Stimulated activated CD8-positive, alpha-beta memory T cell treated with anti-CD3 and anti-CD28 coated beads, Interleukin-15, amount 100 ng/mL, for 4 hours (primary cell): Measurements from ENCODE around the gene FHIT.

ENCODE experiments used
- DNase-seq, 2 donors: peaks; one replicate each; pipeline ENCODE4 v3.0.0-alpha.2; 2020; ENCODE audit warnings: low read depth in 2 of 2

FHIT gene

DNA sequence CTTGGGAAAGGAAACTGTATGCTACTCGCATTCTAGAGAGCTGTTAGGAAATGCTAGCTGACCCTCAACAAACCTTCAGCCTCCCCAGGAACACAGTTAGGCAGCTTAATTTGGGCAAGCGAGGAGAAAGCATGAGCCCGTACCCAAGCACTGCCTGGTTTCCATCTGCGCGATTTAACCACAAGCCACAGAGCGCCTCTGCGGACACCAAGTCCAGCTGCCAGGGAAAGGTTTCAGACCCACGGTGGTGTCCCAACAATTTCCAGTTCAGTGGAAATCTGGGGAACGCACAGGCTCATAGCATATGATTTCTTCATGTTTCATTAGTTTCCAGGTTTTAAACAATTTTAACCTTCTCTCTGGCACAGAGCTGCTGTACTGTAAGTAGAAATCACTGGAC lies 617.6 kb downstream of the FHIT start:
- DNase-seq: no peak

DNA sequence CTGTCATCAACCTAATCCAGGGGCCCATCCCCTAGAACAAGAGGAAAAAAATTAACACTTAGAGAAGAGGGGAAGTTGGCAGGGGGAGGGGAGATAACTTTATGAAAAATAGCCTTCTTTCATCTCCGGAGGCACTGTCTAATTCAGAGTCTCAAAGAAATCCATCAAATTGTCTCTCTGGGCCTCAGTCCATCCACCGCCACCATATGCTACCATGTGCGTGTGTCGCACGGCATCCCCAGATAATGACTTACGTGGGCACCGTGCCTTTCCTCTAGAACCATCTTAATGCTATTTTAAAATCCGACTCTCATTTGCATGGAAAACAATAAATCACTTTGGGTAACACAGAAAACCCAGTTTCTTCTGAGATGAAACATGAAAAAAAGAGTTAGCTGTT lies 619.7 kb downstream of the FHIT start:
- DNase-seq: no peak

DNA sequence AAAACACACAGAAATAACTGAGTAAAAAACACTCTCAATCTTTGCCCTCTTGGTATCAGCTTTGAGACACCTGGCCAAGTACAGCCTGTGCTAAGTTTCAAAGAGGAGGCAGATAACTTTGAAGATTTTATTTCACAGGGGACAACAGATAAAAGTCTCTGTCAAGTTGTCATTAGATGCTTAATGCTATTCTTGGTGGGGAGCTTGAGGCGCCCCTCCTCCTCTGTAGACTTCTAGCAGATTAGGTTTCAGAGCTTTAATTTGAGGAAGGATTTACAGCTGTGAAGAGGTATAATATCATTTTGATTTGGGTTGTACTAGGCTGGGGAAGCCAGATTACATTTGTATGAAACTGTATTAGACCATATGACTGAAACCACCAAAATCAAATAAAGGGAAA lies 620.3 kb downstream of the FHIT start:
- no peak for DNase-seq

DNA sequence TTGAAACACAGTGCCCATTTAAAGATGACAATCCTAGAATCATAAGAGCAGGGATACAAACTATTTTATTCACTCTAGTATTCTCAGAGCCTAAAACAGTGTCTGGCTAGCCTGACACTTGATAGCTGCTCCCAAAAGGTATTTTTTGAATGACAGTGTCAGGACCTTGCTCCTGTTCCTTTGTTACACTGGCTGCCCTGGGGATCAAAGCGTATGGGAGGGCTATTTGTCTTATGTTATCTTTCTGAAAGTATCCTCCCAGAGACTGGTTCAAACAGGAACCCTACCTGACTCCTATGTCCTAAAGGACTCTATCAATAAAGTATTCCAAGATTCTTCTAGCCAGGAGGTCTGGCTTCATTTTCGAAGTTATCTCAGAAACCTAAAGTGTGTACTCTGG lies 621.4 kb downstream of the FHIT start:
- DNase-seq: no peak

DNA sequence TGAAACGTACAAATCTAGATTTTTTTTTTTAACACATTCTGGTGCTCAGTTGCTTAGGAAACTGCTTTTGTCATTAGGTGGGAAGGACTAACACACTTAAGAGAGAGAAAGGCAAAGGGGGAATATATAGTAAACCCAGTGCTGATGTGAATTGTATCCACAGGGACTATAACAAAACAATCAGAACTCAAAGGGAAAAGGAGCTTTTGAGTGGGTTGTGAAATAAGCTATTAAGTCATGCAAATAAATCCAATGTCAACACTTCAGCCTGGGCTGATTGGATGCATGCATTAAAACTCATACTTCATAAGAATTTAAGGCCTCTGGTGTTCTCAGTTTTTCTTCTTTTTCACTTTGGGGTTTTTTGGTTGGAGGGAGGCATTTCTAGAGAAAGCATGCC lies 628.9 kb downstream of the FHIT start:
- no peak for DNase-seq

DNA sequence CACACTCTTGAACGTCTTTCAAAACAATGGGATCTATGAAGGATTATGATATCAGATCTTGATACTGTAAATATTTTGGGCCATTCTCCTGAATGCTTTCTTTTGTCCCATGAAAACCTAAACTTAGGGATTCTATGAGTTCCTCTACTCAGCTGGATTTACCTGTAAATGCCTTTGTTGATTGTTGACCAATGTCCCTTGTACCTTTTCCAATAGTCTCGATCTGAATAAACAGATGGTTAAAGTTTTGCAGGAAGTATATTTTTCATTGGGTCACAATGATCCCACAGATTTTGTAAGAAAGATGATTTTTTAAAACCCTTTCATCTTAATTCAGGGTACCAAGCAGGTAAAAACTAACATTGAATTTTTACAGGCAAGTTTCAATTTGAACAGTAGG lies 634.1 kb downstream of the FHIT start:
- no peak for DNase-seq

DNA sequence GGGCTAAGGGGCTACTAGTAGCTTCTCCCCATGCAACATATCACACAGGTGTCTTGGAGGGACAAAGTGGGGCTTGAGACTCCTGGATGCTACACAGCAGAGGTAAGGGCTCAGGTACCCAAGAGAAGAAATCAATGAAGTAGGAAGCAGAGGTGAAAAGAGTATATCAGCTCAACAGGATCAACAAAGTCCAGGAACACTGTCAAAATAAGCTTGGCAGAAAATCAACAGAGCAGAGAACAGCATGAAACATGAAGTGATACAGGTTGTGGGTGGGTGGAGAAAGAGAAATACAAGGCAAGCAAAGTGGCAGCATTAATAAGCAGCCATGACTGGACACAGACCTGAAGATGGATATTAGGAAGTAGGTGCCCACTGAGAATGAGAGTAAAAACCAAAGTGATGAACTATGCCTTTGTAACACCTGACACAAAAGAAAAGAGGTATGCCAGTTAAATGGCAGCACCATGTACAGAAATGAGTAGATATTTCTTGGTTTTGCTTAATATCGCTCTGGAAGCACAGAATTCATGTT lies 637.4 kb downstream of the FHIT start:
- no peak for DNase-seq

DNA sequence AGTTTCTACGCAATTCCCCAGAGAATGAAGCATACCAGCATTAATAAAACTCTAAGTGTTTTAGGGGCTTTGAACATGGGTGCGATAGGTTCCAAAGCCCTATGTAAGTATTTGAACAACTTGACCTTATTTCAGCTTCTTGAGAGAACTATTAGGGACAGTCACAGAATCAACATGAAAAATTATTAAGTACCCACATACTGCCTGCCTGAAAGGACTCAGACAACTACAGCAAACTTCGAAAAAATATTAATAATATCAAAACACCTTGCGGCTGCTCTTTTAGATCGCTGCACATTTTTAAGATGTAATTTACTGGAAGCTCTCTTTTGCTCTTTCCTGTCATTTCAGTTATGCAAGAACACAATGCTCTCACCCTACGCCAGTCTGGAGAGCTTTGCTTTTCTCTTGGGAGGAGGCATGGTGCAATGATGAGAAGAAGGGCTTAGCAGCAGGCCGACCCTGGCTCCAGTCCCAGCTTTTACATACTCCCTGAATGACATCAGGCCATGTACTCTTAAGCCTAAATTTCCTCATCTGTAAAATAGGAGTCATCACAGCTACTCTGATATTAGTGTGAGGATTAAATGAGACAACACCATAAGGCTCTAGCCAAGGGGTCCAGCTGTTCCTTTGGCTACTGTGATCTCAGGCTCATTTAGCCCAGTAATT lies 640.7 kb downstream of the FHIT start:
- DNase-seq: no peak

DNA sequence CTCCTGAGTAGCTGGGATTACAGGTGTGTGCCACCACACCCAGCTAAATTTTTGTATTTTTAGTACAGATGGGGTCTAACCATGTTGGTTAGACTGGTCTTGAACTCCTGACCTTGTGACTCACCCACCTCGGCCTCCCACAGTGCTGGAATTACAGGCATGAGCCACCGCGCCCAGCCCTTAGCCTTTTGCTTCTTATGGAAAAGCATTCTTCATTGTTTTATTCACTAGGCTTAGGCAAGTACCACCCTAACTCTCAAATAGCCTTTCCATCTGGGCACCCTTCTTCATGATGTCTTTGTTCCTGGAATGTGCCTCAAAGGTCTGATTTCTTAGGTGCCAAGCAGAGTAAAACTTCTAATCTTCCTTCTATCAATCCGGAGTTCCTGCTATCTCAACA lies 641.8 kb downstream of the FHIT start:
- no peak for DNase-seq

DNA sequence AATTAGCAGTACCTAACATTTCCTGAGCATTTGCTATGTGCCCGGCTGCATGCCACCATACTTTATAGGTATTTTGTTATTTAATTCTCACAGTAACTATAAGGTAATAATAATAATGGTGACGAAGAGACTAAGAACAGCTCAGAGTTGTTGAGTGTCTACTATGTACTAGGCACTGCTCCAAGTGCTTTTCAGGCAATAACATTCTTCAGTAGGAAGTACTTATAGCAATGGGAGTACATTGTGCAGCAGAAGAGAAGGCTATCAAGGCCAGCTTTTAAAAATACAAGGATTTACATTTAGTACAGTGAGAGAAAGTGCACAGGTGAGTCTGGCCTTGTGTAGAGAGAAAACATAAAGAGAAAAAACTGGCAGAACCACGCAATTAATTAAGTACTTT lies 647.4 kb downstream of the FHIT start:
- DNase-seq: no peak

DNA sequence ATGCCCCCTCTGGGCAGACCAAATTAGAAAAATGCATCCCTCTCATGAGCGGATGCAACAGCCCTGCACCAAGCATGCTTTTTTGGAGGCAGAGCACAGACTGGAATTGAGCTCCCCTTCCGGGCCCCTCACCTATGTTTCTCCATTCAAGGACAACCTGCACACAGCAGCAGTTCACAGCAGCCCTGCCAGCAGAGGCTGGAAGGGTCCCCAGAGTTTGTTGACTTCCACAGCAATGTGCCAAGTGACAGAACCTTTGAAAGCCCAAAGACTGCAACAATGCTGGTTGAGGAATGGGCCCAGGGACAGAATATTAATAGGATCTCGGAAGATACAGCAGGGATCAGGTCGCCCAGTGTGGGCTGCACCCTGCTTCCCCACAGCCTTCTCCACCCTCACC lies 650.4 kb downstream of the FHIT start:
- DNase-seq: no peak

DNA sequence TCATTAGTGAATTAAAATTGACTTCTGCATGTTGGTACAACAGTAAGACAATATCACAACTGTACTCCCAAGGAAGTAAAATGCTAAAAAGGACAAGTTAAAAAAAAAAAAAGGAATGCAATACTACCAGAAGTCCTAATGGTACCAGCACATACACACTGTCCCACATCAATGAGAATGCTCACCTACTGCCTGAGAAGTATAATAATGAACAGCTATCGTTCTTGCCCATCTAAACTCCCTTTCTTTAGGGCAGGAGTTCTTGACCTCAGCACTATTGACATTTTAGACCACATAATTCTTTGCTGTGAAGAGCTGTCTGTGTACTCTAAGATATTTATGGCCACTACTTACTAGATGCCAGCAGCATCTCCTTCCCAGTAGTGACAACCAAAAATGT lies 651.7 kb downstream of the FHIT start:
- no peak for DNase-seq

DNA sequence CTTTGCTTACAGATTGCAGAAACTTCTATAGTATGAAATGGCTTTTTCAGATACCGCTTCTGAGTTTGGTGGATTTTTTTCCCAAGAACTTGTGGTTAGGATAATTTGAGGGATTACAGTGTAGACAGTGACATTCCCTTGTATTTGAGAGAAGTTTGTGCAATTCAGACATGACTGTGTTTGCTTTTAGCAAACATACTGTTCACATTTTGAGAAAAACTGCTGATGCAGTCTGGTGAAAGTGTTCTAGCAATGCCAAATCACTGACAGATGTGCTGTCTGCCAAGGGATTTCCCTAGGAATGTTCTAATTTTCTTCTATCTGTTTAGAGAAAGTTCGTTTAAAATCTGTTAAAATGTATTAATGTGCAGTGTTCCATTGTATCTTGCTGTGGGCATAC lies 652.6 kb downstream of the FHIT start:
- DNase-seq: no peak

DNA sequence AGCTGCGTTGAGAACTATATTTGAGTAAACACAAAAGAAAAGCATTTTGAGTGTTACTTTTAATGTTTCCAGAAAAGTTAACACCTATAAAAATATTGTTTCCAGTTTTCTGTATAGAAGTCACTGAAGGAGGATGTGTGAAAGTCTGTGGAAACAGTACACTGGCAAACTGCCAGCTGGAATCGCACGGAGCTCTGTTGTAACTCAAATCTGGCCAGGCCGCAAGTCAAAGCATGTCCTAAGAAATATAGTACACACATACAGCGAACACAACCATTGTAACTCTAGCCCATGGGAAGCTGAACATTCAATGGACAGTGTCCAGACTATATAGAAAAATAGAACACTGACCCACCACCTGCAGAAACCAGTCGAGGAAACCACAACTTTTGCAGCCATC lies 657.2 kb downstream of the FHIT start:
- DNase-seq: no peak

DNA sequence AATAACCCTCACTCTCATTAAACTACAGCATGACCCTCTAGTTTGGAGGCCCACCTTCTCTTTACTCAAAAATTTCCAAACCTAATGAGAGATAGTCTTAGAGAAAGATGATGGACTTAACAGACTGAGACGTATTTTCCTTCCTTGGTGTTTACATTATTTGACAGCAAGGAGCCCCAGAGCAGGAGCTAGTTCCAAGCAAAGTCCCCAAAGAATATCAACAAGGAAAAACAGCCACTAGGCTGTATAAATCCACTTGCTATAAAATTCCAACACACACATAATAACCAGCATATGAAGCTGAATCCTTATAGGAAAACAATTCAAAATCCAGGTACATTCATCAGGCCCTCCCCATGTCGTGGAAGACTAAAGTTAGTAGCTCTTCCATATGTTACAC lies 660.0 kb downstream of the FHIT start:
- no peak for DNase-seq

DNA sequence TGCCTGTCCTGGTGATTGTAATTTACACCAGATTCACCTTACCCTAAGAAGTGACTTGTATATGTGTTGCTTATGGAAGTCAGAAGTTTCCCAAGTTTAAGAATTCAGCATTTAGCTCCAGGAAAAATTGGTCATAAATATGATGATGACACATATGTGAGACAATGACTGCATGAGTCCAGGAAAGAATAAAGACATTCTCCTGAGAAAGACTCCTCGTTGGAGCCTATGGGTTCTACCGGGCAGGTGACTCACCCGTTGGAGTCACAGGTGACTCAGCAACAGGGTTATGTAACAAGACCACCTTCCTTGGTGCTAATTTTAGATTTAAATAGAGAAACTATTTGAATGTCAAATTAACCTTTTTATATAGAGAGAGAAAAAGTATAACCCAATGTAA lies 662.4 kb downstream of the FHIT start:
- DNase-seq: no peak

DNA sequence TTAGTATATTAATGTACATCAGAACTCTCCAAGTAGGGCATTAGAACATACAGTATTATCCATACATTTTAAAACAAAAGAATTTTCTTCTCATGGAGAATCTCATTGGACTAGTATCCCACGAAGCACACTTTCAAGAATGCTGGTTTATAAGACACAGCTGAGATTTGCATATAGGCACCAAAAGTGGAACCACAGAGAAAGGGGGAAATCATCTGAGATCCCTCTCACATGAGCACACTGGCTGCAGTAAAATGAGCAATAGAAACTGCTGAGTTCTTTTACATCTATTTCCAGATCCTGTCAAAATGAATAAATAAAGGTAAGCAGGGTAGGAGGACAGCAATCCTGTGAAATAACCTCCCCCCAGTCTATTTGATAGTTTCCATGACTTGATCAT lies 665.3 kb downstream of the FHIT start:
- no peak for DNase-seq

DNA sequence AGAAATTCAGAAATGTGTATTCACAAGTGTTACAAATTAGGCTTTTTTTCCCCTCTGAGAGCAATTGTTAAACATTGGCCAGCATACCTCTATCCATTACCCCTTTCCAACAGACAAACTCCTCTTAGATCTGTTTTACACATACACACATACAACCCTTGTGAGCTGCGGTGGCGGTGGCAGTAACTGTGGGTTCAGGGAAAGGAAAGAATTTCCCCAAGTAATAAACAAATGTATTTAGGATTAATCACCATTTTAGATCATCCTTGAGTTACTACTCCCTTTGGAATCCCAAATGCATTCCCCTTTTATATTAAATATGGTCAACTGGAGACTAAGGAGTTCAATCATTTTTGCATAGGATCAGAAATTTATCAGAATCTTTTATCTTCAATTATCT lies 667.0 kb downstream of the FHIT start:
- DNase-seq: no peak

DNA sequence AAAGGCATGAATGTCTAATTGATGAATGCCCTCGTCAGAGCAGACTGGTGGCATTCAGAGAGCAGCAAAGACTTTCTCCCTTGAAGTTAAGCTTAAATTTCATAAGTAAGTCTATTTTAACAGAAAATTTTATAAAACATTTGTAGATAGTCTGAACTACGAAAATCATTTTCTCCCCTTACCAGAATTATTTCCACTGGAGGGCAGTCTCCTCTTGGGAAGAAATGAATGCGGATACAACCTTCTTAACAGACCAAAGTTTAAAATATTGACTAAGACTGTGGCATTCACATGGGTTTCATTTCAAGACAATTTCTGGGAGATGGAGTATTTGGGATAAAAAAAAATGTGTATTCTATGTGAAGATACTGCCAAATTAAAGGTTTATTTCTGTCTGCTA lies 669.0 kb downstream of the FHIT start:
- no peak for DNase-seq

DNA sequence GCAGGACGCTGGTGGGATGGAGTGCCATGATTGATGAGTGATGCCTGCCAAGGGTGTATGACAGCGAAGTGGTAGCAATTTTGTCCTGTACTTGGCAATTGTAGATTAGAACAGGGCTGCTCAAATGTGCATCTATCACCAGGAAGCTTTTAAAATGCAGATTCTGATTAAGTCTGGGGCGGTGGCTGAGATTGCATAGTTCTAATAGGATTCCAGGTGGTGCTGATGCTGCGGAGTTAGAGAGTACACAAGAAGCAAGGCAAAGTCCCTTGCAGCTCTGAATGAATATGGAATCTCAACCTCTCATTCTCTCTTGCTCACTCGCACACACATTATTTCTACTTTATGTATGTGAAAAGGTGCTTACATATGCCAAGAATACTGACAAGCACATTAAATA lies 670.4 kb downstream of the FHIT start:
- DNase-seq: no peak

DNA sequence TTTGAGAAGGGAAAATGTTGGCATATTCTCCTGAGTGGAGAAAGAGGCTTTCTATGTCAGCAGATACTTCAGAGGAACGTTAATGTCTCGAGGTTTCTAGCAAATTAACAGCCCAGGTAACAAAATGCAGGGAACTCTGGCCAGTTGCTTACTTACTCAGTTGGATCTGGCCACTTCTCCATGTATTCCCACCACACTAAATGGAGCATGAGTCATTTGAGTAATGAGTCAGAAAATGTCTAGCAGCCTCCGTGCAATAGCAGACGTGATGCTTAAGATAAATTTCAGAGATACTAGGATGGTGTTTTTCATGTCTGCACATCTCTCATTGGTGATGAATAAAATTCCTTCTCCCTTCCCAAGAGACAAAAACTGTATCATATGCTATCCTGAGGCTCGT lies 671.5 kb downstream of the FHIT start:
- no peak for DNase-seq

DNA sequence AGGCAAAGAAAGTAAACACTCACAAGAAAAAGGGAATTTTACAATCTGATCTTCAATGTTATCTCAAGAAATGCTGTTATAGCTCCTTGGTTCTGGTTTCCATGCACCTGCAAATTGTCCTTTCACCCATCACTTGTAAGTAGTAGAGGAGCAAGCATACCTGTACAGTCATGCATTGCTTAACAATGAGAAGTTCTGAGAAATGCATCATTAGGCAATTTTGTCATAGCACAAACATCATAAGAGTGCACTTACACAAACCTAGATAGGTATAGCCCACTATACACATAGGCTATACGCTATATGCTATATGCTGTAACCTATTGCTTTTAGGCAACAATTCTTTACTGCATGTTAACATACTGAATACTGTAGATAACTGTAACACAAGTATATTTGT lies 672.3 kb downstream of the FHIT start:
- DNase-seq: no peak

DNA sequence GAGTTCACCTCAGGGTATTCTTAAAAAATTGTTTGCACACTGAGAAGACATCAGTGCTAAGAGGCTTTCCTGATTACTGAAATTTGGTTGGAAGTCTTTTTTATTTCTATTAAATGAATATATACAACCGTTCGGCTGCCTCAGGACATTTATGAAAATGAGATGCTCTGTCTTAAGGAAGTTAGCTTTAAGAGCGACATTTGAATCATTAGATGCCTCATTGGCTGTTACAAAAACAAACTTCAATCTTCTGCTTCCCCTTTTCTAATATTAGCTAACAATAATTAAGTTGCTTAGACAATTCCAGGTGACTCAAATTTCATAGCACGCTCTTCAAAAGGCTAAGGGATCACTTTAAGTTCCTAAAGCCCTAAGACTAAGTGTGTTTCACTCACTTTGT lies 673.7 kb downstream of the FHIT start:
- DNase-seq: no peak

DNA sequence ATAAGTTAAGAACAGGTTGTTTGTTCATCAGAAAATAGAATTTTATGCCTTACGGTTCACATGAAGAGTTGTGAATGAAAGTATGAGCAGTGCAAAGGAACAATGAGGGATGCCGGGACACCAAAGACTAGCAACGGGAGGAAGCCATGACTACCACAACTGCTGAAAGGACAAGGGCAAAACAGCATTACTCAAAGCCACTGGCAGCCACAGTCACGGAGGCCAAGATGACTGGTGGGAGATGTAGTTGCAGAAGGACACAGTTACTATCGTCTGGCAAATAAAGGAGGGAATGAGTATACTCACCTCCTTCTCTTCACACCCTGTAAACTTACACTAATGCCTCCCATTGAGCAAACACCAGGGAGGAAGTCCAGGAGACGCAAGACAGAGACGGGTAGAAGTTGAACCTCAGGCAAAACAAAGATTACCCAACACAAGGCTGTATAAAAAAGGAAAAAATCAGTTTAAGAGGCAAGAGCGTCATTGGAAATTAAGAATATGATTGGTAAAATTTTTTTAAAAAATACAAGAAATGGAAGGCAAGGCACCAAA lies 675.5 kb downstream of the FHIT start:
- DNase-seq: no peak
